K562 (cell line): ENCODE measurements around the gene DZIP1. TPM values are rescaled to one million over a fixed set of nuclear protein-coding genes. Genes with fewer than 3 reads are reported as not detected.

Experiments
- ATAC-seq: fragments of 200-7000 bp; cut with Tn5 transposase; 3 replicates; pipeline ENCODE4 v1.9.1; 2020; ENCODE audit warnings: moderate library complexity
- BruUV-seq: library from RNA; stranded (reverse); fragments of 400-500 nt; replicated peaks from 2 replicates; lab custom pipeline; 2021; lab: Mats Ljungman, UMichigan
- CTCF ChIA-PET: fragments of 300-600 bp; formaldehyde crosslinking; extraction: SDS; loops from one replicate; lab custom pipeline; 2021; ENCODE audit warnings: low intra/inter-chr PET ratio; lab: Yijun Ruan, JAX
- POLR2A ChIA-PET: fragments of 300-600, 350-650 bp; sonication (Branson Sonifier 250); formaldehyde crosslinking; extraction: SDS; loops from one replicate; lab custom pipeline; 2021; ENCODE audit warnings: antibody characterized with exemption, inconsistent platforms; lab: Yijun Ruan, JAX
- DNase-seq, 4 experiments: peaks; one replicate each; pipeline versions ENCODE4 v3.0.0 to v3.0.0-alpha.2; 2011 to 2018; ENCODE audit warnings: low spot score in 3 of 4, mixed read lengths in 3 of 4; ENCODE audit errors: extremely low read depth in 1 of 4
- FAIRE-seq: peaks from 2 replicates; lab custom pipeline; 2011; peaks lifted over from hg19 to GRCh38; lab: Jason Lieb, UNC
- H2AFZ ChIP-seq: 2 replicates; pipeline ENCODE4 v1.6.0; 2011; ENCODE audit warnings: low read depth, low read length, control low read depth, inconsistent platforms
- H3K27ac ChIP-seq: fragments of 200-600 bp; 3 replicates; pipeline ENCODE4 v1.8.0; 2011; ENCODE audit warnings: low read depth, mild to moderate bottlenecking, control low read depth, inconsistent platforms, low read length, moderate library complexity, mixed read lengths; ENCODE audit errors: extremely low read depth
- H3K27me3 ChIP-seq, 2 experiments: fragments of 300-600 bp in 1 of 2; 2 replicates in 1 of 2; 3 replicates in 1 of 2; pipeline versions ENCODE4 v1.6.0 to v1.8.0; 2011; ENCODE audit warnings: inconsistent platforms in 2 of 2, low read length in 2 of 2, mild to moderate bottlenecking in 1 of 2, mixed read lengths in 1 of 2, moderate library complexity in 1 of 2; ENCODE audit not compliant: control insufficient read depth in 2 of 2, insufficient read depth in 2 of 2
- H3K36me3 ChIP-seq: fragments of 300-600 bp; 3 replicates; pipeline ENCODE4 v1.8.0; 2011; ENCODE audit warnings: mild to moderate bottlenecking, low read length, inconsistent platforms; ENCODE audit not compliant: control insufficient read depth, insufficient read depth
- H3K4me1 ChIP-seq, 2 experiments: fragments of 200-600 bp in 1 of 2; replicated peaks in 1 of 2; 2 replicates in 1 of 2; 3 replicates in 1 of 2; pipeline versions ENCODE4 v1.5.1 to v1.8.0; 2011; ENCODE audit warnings: inconsistent platforms in 2 of 2, low read length in 2 of 2, mild to moderate bottlenecking in 1 of 2, mixed read lengths in 1 of 2, moderate library complexity in 1 of 2; ENCODE audit not compliant: control insufficient read depth in 2 of 2, insufficient read depth in 2 of 2
- H3K4me2 ChIP-seq: 2 replicates; pipeline ENCODE4 v1.6.1; 2011; ENCODE audit warnings: low read length, control low read depth, inconsistent platforms, mixed read lengths; ENCODE audit not compliant: insufficient read depth
- H3K4me3 ChIP-seq: fragments of 200-600 bp; sonication (generic), shearing (Covaris generic); 2 replicates; pipeline ENCODE4 v1.5.1; 2016; ENCODE audit warnings: control low read depth, inconsistent platforms
- H3K79me2 ChIP-seq: fragments of 200-600 bp; 3 replicates; pipeline ENCODE4 v1.8.0; 2011; ENCODE audit warnings: low read length, inconsistent platforms; ENCODE audit not compliant: control insufficient read depth, insufficient read depth
- H3K9ac ChIP-seq, 2 experiments: 2 replicates each; pipeline versions ENCODE4 v1.6.0 to v1.6.1; 2011; ENCODE audit warnings: low read depth in 2 of 2, low read length in 2 of 2, control low read depth in 1 of 2, inconsistent platforms in 1 of 2, mild to moderate bottlenecking in 1 of 2, mixed read lengths in 1 of 2; ENCODE audit not compliant: insufficient read depth in 1 of 2
- H3K9me1 ChIP-seq: one replicate; pipeline ENCODE4 v1.6.0; 2011; ENCODE audit warnings: inconsistent platforms, mild to moderate bottlenecking, low read length, moderate library complexity; ENCODE audit not compliant: control insufficient read depth, insufficient read depth
- H3K9me3 ChIP-seq: replicated peaks from 2 replicates; pipeline ENCODE4 v1.5.1; 2011; ENCODE audit warnings: low read depth, low read length, inconsistent platforms; ENCODE audit not compliant: control insufficient read depth, insufficient read depth
- H4K20me1 ChIP-seq: replicated peaks from 2 replicates; pipeline ENCODE4 v1.6.1; 2011; ENCODE audit warnings: low read length, inconsistent platforms, mixed read lengths; ENCODE audit not compliant: control insufficient read depth, insufficient read depth
- FOXM1 ChIP-seq, 2 experiments: fragments of 450-650 bp in 1 of 2; sonication (generic) in 1 of 2; formaldehyde crosslinking in 1 of 2; IDR thresholded peaks; 2 replicates each; pipeline versions ENCODE4 v1.6.1 to v1.9.0; 2017 to 2022; ENCODE audit warnings: low read depth in 2 of 2, mild to moderate bottlenecking in 2 of 2, missing genetic modification reagents in 1 of 2, moderate library complexity in 1 of 2
- HDAC1 ChIP-seq, 2 experiments: fragments of 450-650 bp; IDR thresholded peaks; 2 replicates each; pipeline ENCODE4 v1.6.1; 2016 to 2017; ENCODE audit warnings: inconsistent platforms in 1 of 2, mild to moderate bottlenecking in 1 of 2, moderate library complexity in 1 of 2
- NFIX ChIP-seq: fragments of 250-450 bp; sonication (Bioruptor Pico); IDR thresholded peaks from 2 replicates; pipeline ENCODE4 v1.4.0; 2020; ENCODE audit warnings: low read depth, mild to moderate bottlenecking, moderate library complexity
- POLR2AphosphoS2 ChIP-seq: IDR thresholded peaks from 2 replicates; pipeline ENCODE4 v1.6.1; 2012; ENCODE audit warnings: low read length, improper control_type of control experiment
- ZNF707 ChIP-seq: fragments of 250-450 bp; sonication (Bioruptor Pico); conservative IDR thresholded peaks from 2 replicates; pipeline ENCODE4 v1.8.0; 2022; ENCODE audit warnings: inconsistent platforms, mild to moderate bottlenecking, moderate library complexity
- ZNF830 ChIP-seq: fragments of 250-450 bp; sonication (Bioruptor Pico); IDR thresholded peaks from 2 replicates; pipeline ENCODE4 v1.5.0; 2021; ENCODE audit warnings: mild to moderate bottlenecking
- WGBS: fragments of 100-300 bp; shearing (Covaris generic); methylation state at CpG from one replicate; pipeline ENCODE4 v1.1.6; 2016; ENCODE audit warnings: low coverage, mixed read lengths; ENCODE audit not compliant: insufficient coverage; ENCODE audit errors: missing lambda C conversion rate; 5-methylcytosine and 5-hydroxymethylcytosine counted together
- in situ Hi-C: fragments of 300-500 bp; cut with MboI; formaldehyde crosslinking; loops from 4 replicates; pipeline ENCODE4 v1.15.0; 2018; ENCODE audit warnings: inconsistent platforms, mixed read lengths
- intact Hi-C: fragments of 100-400 bp; cut with micrococcal nuclease; formaldehyde crosslinking; loops from 2 replicates; pipeline ENCODE4 v1.14.2; 2022
- polyA plus RNA-seq, 8 experiments: library from polyadenylated mRNA; depleted of rRNA in 4 of 8; stranded (reverse) in 5 of 8; unstranded in 3 of 8; fragments of >200 nt; fragmentation: Nextera tagmentation in 2 of 8; fragmentation: Illumina TruSeq in 1 of 8; extraction: Ambion mirVana in 2 of 8; extraction: Trizol in 1 of 8; gene quantifications; 2 replicates each; pipeline versions ENCODE4 v1.2.1 to v1.2.3, GENCODE V29; 2011 to 2014; ENCODE audit warnings: inconsistent platforms in 1 of 8, missing spikeins in 1 of 8
- total RNA-seq, 7 experiments: library from RNA; depleted of rRNA in 6 of 7; stranded (reverse); fragments of >200 nt in 6 of 7; fragmentation: Illumina TruSeq in 2 of 7; extraction: Trizol in 2 of 7; gene quantifications; 2 replicates each; pipeline versions ENCODE4 v1.2.1 to v1.2.3, GENCODE V29; 2011 to 2021; ENCODE audit warnings: low replicate concordance in 1 of 7
- TF ChIP-seq, protein P1 (sequence below): IDR thresholded peaks from 2 replicates; pipeline ENCODE4 v1.6.1; 2012; ENCODE audit warnings: low read depth, low read length, improper control_type of control experiment, borderline replicate concordance

DZIP1 gene
- total and polyA plus RNA-seq, 9 of the 15 experiments (the other 6 are each of a cell fraction or from before 2014, with no cell fraction given): 0.07 TPM; not detected in 8

DNA sequence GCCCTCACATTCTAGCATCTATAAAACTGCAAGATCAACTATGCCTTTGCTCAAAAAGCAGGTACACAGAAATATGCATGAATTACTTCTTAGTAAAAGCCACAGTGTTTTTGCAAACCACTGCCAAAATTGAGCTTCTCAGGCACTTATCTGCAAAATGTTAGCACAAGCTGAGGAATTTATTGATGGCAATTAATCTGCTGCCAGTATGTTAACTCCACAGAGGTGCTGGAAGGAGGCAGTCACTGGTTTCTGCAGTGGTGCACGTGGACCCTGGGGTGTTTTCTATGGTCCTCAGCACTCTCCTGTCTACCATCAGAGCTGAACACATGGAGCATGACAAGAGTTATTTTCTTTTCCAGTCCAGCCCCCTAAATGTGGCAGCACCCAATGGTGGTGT is 47.8 kb downstream of the DZIP1 start:
- Histone ChIP-seq H3K4me2 (no peak overlapping the region), H3K27ac (no peak overlapping the region), H3K27me3 (no peaks in the 10 kb centered on the region), H2AFZ (no peak overlapping the region), H3K4me3 (no peak overlapping the region), H3K9ac (no peak overlapping the region), H3K4me1 (no peaks in the 10 kb centered on the region), H3K9me1 (no peaks in the 10 kb centered on the region), H3K36me3 (no peaks in the 10 kb centered on the region), H3K79me2 (no peaks in the 10 kb centered on the region), H3K9me3 (no peaks in the 10 kb centered on the region), H4K20me1 (no peaks in the 10 kb centered on the region)
- intact Hi-C loops (no loop called here), in situ Hi-C loops (no loop called here)
- DNase-seq (no peak), FAIRE-seq (no peak), ATAC-seq (no peak)
- 0% methylated on average over 1 of the region's 1 CpG for whole genome bisulfite sequencing
- CTCF ChIA-PET: no interaction called here
- POLR2A ChIA-PET: no interaction called here
- TF ChIP-seq ZNF830 (no peak), ZNF707 (CRISPR knock-in tag) (no peak), HDAC1 (IDR thresholded peaks at IDR 0.05) (no peak), NFIX (CRISPR knock-in tag) (no peak), POLR2AphosphoS2 (no peak), FOXM1 (IDR thresholded peaks at IDR 0.05; ENCODE audit: low read depth) (no peak), FOXM1 (CRISPR knock-in tag; IDR thresholded peaks at IDR 0.05; ENCODE audit: low read depth) (no peak)
- TF ChIP-seq, protein P1, sequence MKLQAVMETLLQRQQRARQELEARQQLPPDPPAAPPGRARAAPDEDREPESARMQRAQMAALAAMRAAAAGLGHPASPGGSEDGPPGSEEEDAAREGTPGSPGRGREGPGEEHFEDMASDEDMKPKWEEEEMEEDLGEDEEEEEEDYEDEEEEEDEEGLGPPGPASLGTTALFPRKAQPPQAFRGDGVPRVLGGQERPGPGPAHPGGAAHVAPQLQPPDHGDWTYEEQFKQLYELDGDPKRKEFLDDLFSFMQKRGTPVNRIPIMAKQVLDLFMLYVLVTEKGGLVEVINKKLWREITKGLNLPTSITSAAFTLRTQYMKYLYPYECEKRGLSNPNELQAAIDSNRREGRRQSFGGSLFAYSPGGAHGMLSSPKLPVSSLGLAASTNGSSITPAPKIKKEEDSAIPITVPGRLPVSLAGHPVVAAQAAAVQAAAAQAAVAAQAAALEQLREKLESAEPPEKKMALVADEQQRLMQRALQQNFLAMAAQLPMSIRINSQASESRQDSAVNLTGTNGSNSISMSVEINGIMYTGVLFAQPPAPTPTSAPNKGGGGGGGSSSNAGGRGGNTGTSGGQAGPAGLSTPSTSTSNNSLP: no peak
- no TSS peak for BruUV-seq
